A673 (cell line): ENCODE data around the gene TMEM116.
A peak's percentile ranks its signal among the peaks of the same experiment; 100 is the strongest.

Source experiments
- CTCF ChIP-seq: fragments of 300-800, 200-600 bp; sonication (generic); conservative IDR thresholded peaks from 2 replicates; pipeline ENCODE4 v1.5.1; 2017; ENCODE audit warnings: low read depth, mild to moderate bottlenecking, antibody characterized with exemption, low read length, moderate library complexity, mixed read lengths
- EZH2 ChIP-seq: fragments of 200-600 bp; sonication (generic); IDR thresholded peaks from 2 replicates; pipeline ENCODE4 v1.6.1; 2017; ENCODE audit warnings: borderline replicate concordance, low read depth, mild to moderate bottlenecking, mixed read lengths, antibody characterized with exemption, low read length; ENCODE audit not compliant: poor library complexity, severe bottlenecking

GRCh38 chr12:112012775-112013600, at the start of gene TMEM116, which contains the start of gene ERP29:
- TF ChIP-seq CTCF (peak; percentile 55), EZH2 (no peak)
